ENCODE results near the gene RAD9A.

Gene RAD9A

DNA sequence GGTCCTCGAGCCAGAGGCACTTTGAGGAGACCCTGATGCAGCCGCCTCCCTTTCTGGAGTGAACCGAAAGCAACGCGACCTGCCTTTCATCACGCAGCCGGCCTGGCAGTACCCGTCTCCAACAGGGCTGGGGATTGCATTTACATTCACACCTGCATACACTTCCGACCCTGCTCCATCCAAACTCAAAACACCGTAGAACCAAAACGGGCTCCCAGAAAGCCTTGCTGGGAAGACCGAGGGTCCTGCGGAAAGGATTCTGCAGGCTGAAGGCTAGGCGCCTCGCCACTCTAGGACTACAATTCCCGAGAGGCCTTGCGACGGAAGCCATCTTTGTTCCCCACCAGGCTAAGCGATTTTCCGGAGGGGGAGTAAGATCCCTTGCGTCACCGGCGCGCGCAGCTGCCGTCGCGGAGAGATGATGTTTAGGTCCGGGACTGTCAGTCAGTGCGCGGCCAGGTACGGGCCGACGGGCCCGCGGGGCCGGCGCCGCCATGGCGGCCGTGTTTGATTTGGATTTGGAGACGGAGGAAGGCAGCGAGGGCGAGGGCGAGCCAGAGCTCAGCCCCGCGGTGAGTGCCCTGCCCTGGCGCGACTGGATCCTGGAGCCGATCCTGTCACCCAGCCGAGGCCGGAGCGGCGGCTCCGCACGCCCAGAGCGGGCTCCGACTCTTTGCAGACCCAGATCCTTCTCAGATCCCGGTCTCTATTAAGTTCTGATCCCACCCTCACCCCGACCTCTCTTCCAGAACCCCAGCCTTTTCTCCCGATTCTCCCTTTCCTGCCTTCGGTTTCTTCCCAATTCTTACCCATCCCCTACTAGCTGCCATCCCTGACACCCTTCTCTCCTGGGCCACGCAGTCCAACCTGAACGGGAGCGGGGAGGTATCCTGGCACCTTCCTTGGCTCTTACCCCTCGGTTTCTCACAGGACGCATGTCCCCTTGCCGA is 36.5 kb downstream of the RAD9A start, which contains the start of gene RPS6KB2:
TSS of gene RPS6KB2 (plus strand) at position 443 of the 950 bp plus-strand sequence. CDS start at position 495, 52 bp downstream.
- DNase-seq (ENCODE audit: low read depth), result peak; percentile 97

DNA sequence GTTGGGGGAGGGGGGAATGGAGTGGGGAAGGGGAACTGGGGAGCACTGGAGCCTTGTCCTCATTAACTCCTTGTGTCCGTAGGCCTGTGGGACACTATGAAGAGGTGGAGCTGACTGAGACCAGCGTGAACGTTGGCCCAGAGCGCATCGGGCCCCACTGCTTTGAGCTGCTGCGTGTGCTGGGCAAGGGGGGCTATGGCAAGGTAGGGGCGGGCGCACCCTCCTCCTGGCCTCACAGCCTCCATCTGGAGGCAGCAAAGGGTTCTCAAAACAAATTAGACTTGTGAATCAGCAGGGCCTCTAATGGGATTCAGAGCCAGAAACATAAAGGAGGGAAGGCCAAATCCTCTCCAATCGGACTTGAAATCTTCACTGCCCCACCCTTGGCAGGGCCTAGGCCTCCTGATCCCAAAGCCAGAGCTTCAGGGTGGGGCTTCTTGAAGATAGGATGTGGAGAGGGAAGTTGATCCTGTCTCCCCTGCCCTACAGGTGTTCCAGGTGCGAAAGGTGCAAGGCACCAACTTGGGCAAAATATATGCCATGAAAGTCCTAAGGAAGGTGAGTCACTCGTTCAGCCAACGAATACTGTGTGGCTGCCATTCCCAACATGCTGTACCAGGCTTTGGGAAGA is 37.4 kb downstream of the RAD9A start:
- no peak for DNase-seq (ENCODE audit: low read depth)

DNA sequence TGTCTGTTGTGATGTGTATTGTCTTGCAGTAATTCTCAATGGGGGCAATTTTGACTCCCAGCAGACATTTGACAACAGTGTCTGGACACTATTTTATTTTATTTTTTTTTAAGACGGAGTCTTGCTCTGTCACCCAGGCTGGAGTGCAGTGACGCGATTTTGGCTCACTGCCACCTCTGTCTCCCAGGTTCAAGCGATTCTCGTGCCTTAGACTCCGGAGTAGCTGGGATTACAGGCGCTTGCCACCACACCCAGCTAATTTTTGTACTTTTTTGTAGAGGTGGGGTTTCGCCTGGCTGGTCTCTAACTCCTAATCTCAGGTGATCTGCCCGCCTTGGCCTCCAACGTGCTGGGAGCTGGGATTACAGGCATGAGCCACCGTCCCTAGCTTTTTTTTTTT is 37.9 kb downstream of the RAD9A start:
- no peak for DNase-seq (ENCODE audit: low read depth)

DNA sequence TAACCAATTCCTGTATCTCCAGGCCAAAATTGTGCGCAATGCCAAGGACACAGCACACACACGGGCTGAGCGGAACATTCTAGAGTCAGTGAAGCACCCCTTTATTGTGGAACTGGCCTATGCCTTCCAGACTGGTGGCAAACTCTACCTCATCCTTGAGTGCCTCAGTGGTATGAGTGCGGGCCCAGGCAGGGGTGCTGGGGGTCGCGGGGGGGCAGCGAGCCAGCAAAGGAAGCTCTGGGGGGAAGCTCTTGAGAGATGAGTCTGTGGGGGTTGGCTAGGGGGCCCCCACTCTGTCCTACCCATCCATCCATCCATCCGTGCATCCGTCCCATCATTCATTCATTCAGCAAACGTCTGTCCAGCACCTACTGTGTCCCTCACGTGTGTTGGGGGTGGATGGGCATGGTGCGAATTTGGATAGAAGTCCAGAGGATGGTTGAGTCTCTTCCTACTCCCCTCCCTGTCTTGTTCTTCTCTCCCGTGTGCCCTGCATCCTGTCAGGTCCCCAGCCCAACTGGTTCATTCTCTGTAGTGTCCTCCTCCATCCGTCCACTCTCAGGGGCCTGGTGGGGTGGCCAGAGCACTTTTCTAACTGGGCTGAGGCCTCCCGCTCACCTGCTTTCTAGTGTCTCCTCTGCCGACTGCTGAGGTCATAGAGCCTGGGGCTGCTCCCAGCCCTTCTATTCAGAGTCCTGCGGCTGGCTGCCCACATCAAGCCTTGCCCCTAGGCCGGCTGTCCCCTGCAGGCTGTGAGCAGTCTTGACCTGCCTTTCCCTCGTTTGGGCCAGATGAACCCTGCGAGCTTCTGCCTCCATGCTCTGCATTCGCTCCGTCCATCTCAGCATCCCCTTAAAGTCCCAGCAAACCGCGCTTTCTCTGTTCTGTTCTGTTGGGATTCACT is 39.8 kb downstream of the RAD9A start:
- no peak for DNase-seq (ENCODE audit: low read depth)

DNA sequence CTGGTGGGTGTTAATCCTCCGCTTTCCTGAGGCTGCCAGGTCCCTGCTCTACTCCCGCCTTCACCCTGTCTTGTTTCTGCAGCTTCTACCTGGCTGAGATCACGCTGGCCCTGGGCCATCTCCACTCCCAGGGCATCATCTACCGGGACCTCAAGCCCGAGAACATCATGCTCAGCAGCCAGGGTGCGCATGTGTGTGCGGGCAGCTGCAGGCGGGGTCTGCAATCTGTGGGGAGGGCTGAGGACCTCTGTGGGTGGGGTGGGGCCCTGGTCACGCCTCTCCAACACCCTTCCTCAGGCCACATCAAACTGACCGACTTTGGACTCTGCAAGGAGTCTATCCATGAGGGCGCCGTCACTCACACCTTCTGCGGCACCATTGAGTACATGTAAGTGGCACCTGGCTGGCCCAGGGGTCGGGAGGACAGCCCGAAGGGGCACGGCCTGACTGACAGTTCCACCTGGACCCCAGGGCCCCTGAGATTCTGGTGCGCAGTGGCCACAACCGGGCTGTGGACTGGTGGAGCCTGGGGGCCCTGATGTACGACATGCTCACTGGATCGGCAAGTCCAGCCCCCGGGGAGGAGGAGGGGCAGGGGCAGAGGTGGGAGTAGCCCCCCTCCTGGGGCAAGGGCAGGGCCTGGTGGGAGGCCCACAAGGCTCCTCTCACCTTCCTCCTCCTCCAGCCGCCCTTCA is 41.0 kb downstream of the RAD9A start:
- DNase-seq (ENCODE audit: low read depth), result no peak

DNA sequence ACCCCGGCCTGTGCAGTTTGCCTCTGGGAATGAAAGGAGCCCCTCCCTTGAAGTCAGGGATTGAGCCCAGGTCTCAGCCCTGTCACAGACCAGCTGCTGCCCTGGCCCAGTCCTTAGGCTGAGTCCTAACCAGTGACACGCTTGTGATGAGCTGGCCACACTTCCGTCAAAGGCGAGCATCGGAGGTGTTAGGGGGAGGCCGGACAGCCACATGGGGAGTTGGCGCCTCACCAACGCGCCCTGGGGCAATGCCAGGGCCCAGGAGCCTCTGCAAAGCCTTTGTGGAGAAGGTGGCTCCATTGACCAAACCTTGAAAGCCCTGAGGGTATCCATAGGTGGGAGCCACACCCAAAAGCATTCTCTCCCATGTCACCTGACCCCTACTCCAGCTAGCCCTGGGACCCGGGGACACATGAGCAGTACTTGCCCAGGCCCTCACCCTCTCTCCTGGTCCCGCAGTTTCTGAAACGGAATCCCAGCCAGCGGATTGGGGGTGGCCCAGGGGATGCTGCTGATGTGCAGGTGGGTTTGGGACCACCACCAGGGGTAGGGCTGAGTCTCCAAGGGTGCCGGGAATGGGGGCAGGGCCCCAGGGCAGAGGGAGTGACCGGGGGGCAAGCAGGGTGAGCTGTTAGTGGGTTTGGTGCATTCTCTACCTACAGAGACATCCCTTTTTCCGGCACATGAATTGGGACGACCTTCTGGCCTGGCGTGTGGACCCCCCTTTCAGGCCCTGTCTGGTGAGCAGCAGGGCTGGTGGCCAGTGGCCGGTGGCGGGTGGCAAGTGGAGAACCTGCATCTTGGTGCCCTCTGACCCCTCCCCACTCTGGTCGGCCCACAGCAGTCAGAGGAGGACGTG is 42.0 kb downstream of the RAD9A start:
- DNase-seq (ENCODE audit: low read depth), result no peak

DNA sequence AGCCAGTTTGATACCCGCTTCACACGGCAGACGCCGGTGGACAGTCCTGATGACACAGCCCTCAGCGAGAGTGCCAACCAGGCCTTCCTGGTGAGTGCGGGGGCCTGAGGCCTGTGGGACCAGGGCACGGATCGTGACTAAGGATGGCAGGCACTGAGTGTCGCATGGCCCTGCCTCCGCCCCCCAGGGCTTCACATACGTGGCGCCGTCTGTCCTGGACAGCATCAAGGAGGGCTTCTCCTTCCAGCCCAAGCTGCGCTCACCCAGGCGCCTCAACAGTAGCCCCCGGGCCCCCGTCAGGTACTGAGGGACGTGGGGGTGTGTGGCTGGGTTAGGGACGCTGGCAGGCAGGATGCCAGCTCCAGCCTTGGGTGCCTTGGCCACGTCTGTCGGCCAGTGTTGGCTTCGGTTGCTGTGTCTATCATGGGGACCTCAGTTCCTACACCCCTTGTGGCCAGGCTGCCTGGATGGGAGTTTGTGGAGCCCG is 42.7 kb downstream of the RAD9A start:
- no peak for DNase-seq (ENCODE audit: low read depth)

DNA sequence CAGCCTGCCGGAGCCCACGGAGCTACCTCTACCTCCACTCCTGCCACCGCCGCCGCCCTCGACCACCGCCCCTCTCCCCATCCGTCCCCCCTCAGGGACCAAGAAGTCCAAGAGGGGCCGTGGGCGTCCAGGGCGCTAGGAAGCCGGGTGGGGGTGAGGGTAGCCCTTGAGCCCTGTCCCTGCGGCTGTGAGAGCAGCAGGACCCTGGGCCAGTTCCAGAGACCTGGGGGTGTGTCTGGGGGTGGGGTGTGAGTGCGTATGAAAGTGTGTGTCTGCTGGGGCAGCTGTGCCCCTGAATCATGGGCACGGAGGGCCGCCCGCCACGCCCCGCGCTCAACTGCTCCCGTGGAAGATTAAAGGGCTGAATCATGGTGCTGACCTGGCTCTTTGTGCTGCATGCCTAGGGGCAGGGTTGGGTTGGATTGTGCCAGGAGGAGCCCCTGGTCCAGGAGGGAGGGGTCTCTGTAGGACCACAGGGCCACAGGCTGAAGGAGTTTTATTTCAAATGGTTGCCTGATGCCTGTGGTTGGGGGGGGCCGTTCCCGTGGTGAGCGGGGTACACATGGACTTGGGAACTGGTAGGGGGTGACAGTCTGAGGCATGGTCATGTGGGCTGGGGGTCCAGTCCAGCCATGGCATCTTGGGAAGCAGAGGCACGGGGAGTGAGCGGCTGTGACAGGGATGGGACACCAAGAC is 43.4 kb downstream of the RAD9A start:
- DNase-seq (ENCODE audit: low read depth), result no peak

DNA sequence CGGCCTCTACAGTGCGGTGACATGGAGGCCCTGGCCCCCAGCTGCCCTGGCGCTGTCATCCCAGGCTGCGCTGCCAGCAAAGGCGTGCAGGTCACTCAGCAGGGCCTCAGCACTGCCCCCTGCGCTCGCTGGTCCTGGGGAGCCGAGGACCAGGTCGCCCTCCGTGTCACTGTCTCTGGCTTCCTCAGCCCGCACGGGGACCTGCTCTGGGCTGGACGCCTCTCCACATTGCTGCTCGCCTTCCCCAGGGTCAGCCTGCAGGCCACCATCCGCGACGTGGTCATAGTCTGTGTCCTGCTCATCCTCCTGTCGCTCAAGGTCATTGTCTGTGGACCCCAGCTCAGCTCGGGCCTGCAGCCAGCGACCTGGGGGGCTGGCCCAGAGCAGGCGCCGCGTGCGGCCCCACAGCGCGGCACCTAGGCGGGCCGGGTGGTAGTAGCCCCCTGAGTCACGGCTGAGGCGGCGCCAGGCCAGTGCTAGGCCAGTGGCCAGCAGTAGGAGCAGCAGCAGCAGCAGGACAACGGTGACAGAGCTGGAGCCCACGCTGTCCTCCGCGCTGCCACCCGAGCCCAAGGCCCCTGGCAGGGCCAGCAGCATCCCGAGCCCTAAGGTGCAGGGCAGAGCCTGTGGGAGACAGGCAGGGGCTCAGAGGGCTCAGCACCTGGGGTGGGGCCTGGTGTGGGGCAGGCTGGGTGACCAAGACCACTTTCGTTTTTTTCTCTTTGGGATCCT is 44.1 kb downstream of the RAD9A start:
- DNase-seq (ENCODE audit: low read depth), result no peak

DNA sequence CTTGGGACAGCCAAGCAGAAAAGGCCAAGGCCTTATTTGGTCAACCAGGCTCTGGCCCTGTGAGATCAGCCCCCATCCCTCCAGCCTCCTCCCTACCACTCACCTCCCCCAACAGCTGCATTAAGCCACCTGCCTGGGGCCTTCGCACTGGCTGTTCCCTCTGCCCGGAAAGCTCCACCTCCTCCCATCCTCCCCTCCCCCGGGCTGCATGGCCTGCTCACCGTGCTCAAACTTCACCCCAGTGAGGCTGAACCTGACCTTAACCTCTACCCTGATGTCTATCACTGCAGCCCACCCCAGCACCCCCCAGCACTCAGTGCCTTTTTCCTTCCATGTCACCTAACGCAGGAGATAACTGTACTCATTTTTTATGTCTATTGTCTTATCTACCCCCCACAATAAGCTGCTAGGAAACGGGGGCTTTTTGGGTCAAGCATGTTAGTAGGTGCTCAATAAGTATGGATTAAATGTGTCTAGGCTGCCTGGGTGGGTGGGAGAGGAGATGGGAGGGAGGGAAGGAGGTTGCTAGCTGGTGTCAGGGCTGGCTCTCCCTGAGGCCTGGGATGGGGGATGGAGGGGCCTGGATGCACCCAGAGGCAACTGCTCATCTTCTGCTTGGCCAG is 44.8 kb downstream of the RAD9A start:
- no peak for DNase-seq (ENCODE audit: low read depth)

DNA sequence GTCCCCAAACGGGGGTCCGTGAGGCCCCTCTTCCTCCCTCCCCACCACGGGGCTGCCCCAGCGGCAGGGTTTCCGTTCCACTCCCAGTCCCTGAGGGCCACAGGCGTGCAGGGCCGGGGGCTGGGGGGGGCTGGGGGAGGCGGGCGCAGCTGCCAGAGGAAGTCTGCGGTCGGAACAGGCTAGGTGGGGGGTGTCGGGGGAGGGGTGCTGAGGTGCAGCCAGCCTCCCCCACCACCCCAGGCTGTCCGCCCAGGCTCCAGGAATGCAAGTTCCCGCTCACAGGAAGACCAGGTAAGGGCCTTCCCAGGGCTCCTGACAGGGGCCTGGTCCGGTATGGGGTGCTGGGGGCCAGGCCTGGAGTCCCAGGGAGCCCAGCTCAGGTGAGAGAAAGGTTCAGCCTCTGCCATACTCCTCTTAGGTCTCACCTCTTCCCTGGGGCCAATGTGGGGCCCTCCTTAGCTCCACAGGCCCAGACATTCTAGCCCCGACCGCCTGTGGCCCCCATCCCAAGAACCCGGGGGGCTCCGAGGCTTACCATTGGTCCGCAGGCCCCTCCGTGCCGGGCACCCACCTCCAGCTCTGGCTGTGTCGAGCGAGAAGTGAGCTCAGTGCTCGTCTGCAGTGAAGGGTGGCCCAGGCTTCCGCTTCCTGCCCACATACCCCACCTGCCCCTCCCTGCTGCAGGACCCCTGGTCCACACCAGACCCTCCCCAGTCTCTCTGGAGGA is 45.5 kb downstream of the RAD9A start, which contains the start of gene PTPRCAP:
TSS of gene PTPRCAP (minus strand) at position 601 of the 727 bp plus-strand sequence. CDS start at position 538, 63 bp downstream.
- DNase-seq (ENCODE audit: low read depth), result no peak

DNA sequence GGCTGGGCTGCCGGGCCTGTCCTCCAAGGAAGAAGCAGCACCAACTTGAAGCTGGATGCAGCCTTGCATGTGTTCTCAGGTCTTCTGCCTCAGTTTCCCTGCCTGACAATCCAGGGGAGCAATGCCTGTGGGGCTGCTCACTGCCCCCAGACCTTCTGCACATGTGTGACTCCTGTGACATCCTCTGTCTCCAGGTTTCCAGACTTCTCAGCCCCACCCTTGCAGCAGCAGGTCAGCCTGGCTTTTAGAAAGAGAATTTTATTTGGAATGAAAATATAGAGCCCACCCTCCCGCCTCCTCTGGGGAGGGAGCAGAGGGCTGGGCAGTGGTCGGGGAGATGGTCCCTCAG is 46.0 kb downstream of the RAD9A start:
- DNase-seq (ENCODE audit: low read depth), result no peak

DNA sequence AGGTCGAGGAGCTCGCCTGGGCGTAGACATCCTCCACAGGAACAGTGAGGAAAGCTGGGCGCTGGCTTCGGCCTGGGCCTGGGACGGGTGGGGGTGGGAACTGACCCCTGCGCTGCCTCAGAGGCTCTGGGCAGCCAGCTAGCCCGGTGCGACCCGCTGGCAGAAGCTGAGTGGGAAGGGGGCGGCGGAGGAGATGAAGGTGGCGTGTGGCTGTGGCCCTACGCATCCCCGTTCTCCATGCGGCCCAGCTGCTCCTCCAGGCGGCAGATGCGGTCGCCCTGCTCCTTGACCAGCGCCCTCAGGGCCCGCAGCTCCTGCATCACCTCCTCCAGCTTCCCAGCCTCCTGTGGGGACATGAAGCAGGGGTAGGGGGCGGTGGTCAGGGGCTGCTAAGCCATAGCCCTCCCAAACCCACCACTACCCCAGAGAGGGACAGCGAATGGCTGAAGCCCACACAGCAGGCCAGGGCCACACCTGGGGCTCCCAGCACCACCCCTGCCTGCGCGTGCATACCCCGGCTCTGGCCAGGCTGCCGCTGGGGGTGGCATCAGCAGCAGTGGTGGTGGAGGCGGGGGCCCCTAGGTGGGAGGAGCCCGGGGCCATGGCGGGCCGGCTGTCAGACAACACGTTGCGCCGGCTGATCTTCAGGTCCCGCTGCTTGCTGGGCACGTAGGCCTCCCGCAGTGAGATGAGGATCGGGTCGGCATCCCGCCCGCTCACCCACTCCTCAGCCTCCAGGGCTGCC is 46.5 kb downstream of the RAD9A start:
- DNase-seq (ENCODE audit: low read depth), result no peak

DNA sequence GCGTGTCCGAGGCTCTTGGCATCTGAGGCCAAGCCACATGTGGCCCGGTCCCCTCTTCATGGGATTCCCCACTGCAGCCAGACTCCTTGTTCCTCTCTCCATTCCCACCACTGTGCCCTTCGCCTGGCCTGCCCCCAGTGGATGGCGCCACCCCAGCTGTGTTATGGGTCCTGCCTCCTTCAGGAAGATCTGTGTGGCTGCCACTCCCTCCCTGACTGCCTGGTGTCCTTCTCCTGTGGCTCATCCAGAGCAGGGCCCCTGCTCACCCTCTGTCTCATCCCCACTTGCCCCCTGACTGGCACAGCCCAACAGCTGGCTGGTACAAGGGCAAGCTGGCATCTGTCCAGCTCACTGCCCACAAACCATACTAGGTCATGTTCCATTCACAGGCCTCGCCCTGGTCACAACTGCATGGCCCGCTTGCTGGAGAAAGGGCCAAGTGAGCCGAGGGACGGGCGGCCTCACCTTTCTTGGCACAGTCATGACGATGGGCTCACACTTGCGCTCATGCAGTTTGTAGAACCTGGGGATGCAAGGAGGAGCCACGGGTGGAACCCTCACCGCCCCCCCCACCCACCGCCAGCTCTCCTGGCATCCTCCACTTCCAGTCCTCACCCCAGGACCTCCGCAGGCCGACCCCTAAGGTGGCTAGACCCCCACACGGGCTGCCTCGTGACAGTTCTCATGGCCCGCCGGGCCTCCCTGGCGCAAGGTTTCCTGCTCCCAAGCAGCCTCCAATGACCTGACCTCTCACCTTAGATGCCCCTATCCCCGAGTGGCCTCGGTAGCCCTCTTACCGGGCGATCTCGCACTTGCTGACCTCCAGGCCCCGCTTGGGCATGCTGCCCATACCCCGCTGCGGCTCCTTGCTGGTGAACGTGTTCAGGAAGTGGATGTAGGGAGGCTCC is 47.8 kb downstream of the RAD9A start:
- DNase-seq (ENCODE audit: low read depth), result peak; percentile 31

DNA sequence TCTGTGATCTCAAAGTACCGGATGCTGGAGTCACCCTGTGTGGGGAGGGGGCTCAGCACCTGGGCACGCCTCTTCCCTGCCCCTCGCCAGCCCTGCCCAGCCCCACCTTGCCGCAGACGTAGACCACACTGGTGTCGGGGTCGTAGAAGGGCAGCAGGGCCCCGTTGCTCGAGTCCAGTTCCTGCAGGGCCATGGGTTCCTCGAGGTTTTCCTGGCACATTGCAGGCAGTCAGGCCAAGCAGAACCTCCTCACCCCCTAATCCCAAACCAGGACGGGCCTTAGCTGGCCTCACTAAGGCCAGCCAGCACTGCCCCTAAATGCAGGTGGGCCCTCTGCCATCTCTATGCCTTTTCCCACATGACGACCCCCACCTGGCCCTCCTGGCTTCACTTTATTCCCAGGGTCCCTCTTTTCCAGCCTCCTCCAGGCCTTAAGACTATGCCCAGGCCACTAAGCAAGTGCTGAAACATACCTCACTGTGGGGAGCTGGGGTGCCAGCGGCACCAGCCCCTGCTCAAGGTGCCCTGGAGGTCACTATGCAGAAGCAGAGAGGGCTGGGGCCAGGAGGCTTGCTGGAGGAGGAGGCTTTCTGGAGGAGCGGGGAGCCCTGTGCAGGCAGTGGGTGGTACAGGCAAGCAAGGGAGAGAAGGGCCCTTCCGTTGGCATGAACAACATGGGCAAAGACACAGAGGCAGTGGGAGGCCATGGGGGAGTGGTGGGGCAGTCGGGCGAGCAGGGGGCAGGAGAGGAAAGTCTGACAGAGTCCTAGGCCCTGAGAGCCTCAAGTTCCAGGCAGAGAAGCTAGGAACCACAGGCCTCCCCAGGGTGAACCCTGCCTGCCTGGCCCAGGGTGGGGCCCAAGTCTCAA is 48.7 kb downstream of the RAD9A start:
- DNase-seq (ENCODE audit: low read depth), result no peak
